Tibial artery (tissue), 4 donors: ENCODE results near the gene MRPL38.

ENCODE experiments used
- DNase-seq, 2 donors: peaks; one replicate each; pipeline ENCODE4 v3.0.0-alpha.2; 2019
- H3K27ac ChIP-seq, 2 donors: fragments of 200-600 bp; sonication (generic) in 1 of 2; 1 replicate in 1 of 2; 2 replicates in 1 of 2; pipeline ENCODE4 v1.5.1; 2018 to 2019; ENCODE audit warnings: mild to moderate bottlenecking in 1 of 2
- H3K27me3 ChIP-seq, 2 donors: fragments of 200-600 bp; sonication (generic) in 1 of 2; one replicate each; pipeline versions ENCODE4 v1.5.1 to v1.6.0; 2016 to 2019
- H3K36me3 ChIP-seq, 3 donors: fragments of 200-600 bp; sonication (generic) in 2 of 3; one replicate each; pipeline ENCODE4 v1.5.1; 2016 to 2019; ENCODE audit warnings: mild to moderate bottlenecking in 2 of 3
- H3K4me1 ChIP-seq, 4 donors: fragments of 200-600 bp; sonication (generic) in 2 of 4; 1 replicate in 3 of 4; 2 replicates in 1 of 4; pipeline ENCODE4 v1.5.1; 2016 to 2019
- H3K4me3 ChIP-seq, 2 donors: fragments of 200-600 bp; sonication (generic) in 1 of 2; 1 replicate in 1 of 2; 2 replicates in 1 of 2; pipeline ENCODE4 v1.5.1; 2018 to 2019; ENCODE audit warnings: mild to moderate bottlenecking in 2 of 2
- H3K9me3 ChIP-seq, 3 donors: fragments of 200-600 bp; sonication (generic) in 1 of 3; one replicate each; pipeline ENCODE4 v1.5.1; 2016 to 2019
- CTCF ChIP-seq, 2 experiments: fragments of 200-600 bp in 1 of 2; fragments of 450-650 bp in 1 of 2; IDR thresholded peaks; one replicate each; pipeline ENCODE4 v1.5.1; 2017 to 2019; ENCODE audit warnings: antibody characterized with exemption in 2 of 2, mild to moderate bottlenecking in 1 of 2, moderate library complexity in 1 of 2
- intact Hi-C: fragments of 100-400 bp; cut with DNase I; formaldehyde crosslinking; loops from one replicate; pipeline ENCODE4 v1.15.0; 2023; ENCODE audit warnings: low total_unique reads

Gene MRPL38

DNA sequence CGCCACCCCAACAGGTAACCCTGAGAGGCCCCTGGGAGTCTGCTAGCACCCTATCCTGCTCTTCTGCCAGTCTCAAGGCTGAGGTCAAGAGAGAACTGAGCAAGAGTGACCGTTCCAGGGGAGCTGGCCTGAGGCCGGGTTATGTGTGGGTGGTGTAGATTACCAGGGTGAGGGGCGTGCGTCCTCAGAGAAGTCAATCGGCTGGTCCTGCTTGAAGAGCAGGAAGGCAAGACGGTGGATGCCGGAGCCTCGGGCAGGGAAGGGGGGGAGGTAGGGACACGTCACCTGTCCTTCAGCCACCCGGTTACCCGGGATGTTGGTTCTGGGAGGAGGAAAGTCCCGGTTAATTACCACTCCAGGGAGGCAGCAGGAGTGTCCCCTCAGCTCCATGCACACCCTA lies 5.3 kb downstream of the MRPL38 start:
- peaks cover 22 to 53% (median 49%) of the 10 kb centered on the region in 3 donors for H3K36me3 ChIP-seq
- peaks cover 0 to 38% (median 27%) of the 10 kb centered on the region in 4 donors for H3K4me1 ChIP-seq
- no peak for DNase-seq
- H3K4me3 ChIP-seq: no peak overlapping the region
- no peak for TF ChIP-seq CTCF (IDR thresholded peaks at IDR 0.05)
- intact Hi-C loops: no loop called here
- H3K27me3 ChIP-seq: no peaks in the 10 kb centered on the region
- H3K27ac ChIP-seq: no peak overlapping the region
- no peaks in the 10 kb centered on the region for H3K9me3 ChIP-seq

GRCh38 chr17:75898791-75899190 lies 5.9 kb downstream of the MRPL38 start:
- H3K9me3 ChIP-seq: no peaks in the 10 kb centered on the region
- DNase-seq: no peak
- H3K4me3 ChIP-seq: no peak overlapping the region
- H3K4me1 ChIP-seq: peaks cover 0 to 36% (median 23%) of the 10 kb centered on the region in 4 donors
- no peak for TF ChIP-seq CTCF (IDR thresholded peaks at IDR 0.05)
- H3K36me3 ChIP-seq: peaks cover 22 to 53% (median 49%) of the 10 kb centered on the region in 3 donors
- H3K27ac ChIP-seq: no peak overlapping the region
- H3K27me3 ChIP-seq: no peaks in the 10 kb centered on the region
- intact Hi-C loops: no loop called here

GRCh38 chr17:75898065-75898464 lies 6.6 kb downstream of the MRPL38 start:
- peak overlapping the region in 1 of 2 donors; percentile 98 for H3K27ac ChIP-seq

DNA sequence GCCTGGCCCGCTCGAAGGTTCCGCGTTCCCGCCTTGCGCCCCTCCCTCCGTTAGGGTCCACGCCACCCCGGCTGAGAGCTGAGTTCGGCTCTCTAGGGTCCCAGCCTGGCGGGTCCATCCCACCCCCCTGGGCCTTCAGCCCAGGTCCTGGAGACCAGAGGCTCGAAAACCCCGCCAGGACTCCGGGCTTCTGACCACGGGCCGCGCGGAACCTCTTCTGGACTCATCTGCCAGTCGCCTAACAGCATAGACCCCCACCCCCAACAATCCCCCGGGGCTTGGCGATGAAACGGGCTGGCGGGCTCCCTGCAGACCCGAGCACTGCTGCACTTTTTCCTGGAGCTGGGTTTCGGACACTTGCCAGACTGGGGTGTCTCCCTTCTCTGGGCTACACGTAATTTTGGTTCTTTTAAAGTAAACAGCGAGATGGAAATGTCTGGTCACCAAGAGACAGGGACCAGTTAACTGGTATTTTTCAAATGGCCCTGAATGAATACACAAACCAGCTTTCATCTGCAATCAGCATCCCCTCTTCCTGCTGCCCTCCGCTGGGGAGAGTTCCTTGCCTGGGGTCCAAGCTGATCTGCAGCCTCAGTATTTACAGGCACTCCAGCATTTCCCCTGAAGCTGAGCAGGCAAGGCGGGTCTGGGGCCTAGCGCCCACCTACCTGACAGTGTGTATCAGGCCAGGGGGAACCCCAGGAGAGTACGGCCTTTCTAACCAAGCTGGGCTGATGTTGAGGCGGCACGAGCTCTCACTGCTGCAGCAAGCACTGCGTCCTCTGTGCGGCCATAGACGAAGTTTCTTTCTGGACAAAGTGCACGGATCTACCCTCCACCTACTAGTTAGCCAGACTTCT lies 7.3 kb downstream of the MRPL38 start:
- H3K27me3 ChIP-seq: no peaks in the 10 kb centered on the region
- H3K9me3 ChIP-seq: no peaks in the 10 kb centered on the region
- peak overlapping the region; percentile 90 to 98 for H3K27ac ChIP-seq
- H3K4me1 ChIP-seq: peaks cover 0 to 32% (median 21%) of the 10 kb centered on the region in 4 donors
- H3K4me3 ChIP-seq: peak overlapping the region; percentile 63 to 81
- peaks cover 22 to 52% (median 43%) of the 10 kb centered on the region in 3 donors for H3K36me3 ChIP-seq
- intact Hi-C loops: no loop called here
- TF ChIP-seq CTCF (IDR thresholded peaks at IDR 0.05): no peak
- peak; percentile 48 to 78 for DNase-seq

More at GRCh38 chr17:75898065-75898464, 6.6 kb downstream of the MRPL38 start:
- Histone ChIP-seq H3K27me3 (no peaks in the 10 kb centered on the region), H3K36me3 (peaks cover 22 to 53% (median 49%) of the 10 kb centered on the region in 3 donors), H3K9me3 (no peaks in the 10 kb centered on the region), H3K4me1 (peaks cover 0 to 32% (median 21%) of the 10 kb centered on the region in 4 donors), H3K4me3 (no peak overlapping the region)
- TF ChIP-seq CTCF (IDR thresholded peaks at IDR 0.05): no peak
- intact Hi-C loops: no loop called here
- DNase-seq: no peak

- peak; percentile 26 to 48 for TF ChIP-seq CTCF (IDR thresholded peaks at IDR 0.05)
- Histone ChIP-seq H3K27me3 (no peaks in the 10 kb centered on the region), H3K9me3 (no peaks in the 10 kb centered on the region), H3K27ac (peak within 1 kb of the TSS; percentile 90 to 98), H3K4me1 (peaks cover 0 to 32% (median 21%) of the 10 kb centered on the region in 4 donors), H3K4me3 (peak within 1 kb of the TSS; percentile 63 to 81), H3K36me3 (peaks cover 18 to 52% (median 41%) of the 10 kb centered on the region in 3 donors)
- intact Hi-C loops: no loop called here
- peak; percentile 83 to 94 for DNase-seq
Observed at GRCh38 chr17:75896415-75897159, 8.1 kb downstream of the MRPL38 start, which contains the start of gene TRIM65. TSS of gene TRIM65 (minus strand) at chr17:75896951. CDS start at chr17:75896937, 14 bp downstream.
